SK-N-SH treated with all-trans-retinoic acid at 6 μM for 48 hours (cell line): Measurements from ENCODE around the gene C1orf198.

ENCODE experiments used
- ARNTL ChIP-seq: fragments of 450-650 bp; formaldehyde crosslinking; IDR thresholded peaks from 2 replicates; pipeline ENCODE4 v1.5.0; 2020; ENCODE audit warnings: low read depth, mild to moderate bottlenecking, moderate library complexity, borderline replicate concordance
- CSDC2 ChIP-seq: fragments of 250-450 bp; sonication (Bioruptor Pico); IDR thresholded peaks from 2 replicates; pipeline ENCODE4 v1.5.0; 2020; ENCODE audit warnings: mild to moderate bottlenecking, moderate library complexity
- ESRRG ChIP-seq: fragments of 250-450 bp; sonication (Bioruptor Pico); IDR thresholded peaks from 2 replicates; pipeline ENCODE4 v1.6.1; 2021; ENCODE audit warnings: mild to moderate bottlenecking
- PPARA ChIP-seq: fragments of 250-450 bp; sonication (Bioruptor Pico); IDR thresholded peaks from 2 replicates; pipeline ENCODE4 v1.5.0; 2020; ENCODE audit warnings: mild to moderate bottlenecking, borderline replicate concordance
- TOX ChIP-seq: fragments of 250-450 bp; sonication (Bioruptor Pico); IDR thresholded peaks from 2 replicates; pipeline ENCODE4 v1.8.0; 2021; ENCODE audit warnings: mild to moderate bottlenecking, moderate library complexity, borderline replicate concordance
- ZFP3 ChIP-seq: fragments of 250-450 bp; sonication (Bioruptor Pico); IDR thresholded peaks from 2 replicates; pipeline ENCODE4 v1.5.0; 2020; ENCODE audit warnings: mild to moderate bottlenecking, moderate library complexity
- ZFP30 ChIP-seq: fragments of 450-650 bp; formaldehyde crosslinking; IDR thresholded peaks from 2 replicates; pipeline ENCODE4 v1.5.0; 2022; ENCODE audit warnings: mild to moderate bottlenecking, moderate library complexity
- TF ChIP-seq, protein P1 (sequence below): fragments of 250-450 bp; sonication (Bioruptor Pico); IDR thresholded peaks from 2 replicates; pipeline ENCODE4 v1.8.0; 2020; ENCODE audit warnings: mild to moderate bottlenecking, moderate library complexity, borderline replicate concordance
- TF ChIP-seq, protein P2 (sequence below): fragments of 250-450 bp; sonication (Bioruptor Pico); IDR thresholded peaks from 2 replicates; pipeline ENCODE4 v1.5.0; 2020; ENCODE audit warnings: mild to moderate bottlenecking, moderate library complexity
- TF ChIP-seq, protein P3 (sequence below): fragments of 250-450 bp; sonication (Bioruptor Pico); IDR thresholded peaks from 2 replicates; pipeline ENCODE4 v1.5.1; 2020; ENCODE audit warnings: low read depth, mild to moderate bottlenecking, moderate library complexity

DNA sequence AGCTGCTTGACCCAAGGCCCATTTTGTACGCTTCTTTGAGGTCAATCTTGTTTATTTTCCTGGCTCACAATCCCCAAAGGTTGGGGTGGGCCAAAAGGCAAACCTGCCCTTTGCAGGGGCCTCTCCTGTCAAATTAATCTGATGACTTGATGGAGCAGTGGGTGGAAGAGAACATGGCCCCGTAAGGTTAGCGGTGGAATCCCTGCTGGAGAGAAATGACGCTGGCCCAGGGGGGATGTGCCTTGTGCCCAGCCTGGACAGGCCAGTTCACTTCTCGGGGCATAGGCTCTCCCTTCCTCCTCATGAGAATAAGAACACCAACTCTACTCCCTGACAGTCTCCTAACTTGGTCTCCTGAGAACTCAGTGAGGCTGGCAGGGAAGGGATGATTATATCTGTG is 40.5 kb downstream of the C1orf198 start:
- TF ChIP-seq ZFP30, result no peak
- TF ChIP-seq, protein P1, sequence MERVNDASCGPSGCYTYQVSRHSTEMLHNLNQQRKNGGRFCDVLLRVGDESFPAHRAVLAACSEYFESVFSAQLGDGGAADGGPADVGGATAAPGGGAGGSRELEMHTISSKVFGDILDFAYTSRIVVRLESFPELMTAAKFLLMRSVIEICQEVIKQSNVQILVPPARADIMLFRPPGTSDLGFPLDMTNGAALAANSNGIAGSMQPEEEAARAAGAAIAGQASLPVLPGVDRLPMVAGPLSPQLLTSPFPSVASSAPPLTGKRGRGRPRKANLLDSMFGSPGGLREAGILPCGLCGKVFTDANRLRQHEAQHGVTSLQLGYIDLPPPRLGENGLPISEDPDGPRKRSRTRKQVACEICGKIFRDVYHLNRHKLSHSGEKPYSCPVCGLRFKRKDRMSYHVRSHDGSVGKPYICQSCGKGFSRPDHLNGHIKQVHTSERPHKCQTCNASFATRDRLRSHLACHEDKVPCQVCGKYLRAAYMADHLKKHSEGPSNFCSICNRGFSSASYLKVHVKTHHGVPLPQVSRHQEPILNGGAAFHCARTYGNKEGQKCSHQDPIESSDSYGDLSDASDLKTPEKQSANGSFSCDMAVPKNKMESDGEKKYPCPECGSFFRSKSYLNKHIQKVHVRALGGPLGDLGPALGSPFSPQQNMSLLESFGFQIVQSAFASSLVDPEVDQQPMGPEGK (CRISPR knock-in tag), result no peak
- TF ChIP-seq PPARA (CRISPR knock-in tag), result no peak
- no peak for TF ChIP-seq ESRRG (CRISPR knock-in tag)
- TF ChIP-seq, protein P2, sequence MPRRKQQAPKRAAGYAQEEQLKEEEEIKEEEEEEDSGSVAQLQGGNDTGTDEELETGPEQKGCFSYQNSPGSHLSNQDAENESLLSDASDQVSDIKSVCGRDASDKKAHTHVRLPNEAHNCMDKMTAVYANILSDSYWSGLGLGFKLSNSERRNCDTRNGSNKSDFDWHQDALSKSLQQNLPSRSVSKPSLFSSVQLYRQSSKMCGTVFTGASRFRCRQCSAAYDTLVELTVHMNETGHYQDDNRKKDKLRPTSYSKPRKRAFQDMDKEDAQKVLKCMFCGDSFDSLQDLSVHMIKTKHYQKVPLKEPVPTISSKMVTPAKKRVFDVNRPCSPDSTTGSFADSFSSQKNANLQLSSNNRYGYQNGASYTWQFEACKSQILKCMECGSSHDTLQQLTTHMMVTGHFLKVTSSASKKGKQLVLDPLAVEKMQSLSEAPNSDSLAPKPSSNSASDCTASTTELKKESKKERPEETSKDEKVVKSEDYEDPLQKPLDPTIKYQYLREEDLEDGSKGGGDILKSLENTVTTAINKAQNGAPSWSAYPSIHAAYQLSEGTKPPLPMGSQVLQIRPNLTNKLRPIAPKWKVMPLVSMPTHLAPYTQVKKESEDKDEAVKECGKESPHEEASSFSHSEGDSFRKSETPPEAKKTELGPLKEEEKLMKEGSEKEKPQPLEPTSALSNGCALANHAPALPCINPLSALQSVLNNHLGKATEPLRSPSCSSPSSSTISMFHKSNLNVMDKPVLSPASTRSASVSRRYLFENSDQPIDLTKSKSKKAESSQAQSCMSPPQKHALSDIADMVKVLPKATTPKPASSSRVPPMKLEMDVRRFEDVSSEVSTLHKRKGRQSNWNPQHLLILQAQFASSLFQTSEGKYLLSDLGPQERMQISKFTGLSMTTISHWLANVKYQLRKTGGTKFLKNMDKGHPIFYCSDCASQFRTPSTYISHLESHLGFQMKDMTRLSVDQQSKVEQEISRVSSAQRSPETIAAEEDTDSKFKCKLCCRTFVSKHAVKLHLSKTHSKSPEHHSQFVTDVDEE, result no peak
- TF ChIP-seq, protein P3, sequence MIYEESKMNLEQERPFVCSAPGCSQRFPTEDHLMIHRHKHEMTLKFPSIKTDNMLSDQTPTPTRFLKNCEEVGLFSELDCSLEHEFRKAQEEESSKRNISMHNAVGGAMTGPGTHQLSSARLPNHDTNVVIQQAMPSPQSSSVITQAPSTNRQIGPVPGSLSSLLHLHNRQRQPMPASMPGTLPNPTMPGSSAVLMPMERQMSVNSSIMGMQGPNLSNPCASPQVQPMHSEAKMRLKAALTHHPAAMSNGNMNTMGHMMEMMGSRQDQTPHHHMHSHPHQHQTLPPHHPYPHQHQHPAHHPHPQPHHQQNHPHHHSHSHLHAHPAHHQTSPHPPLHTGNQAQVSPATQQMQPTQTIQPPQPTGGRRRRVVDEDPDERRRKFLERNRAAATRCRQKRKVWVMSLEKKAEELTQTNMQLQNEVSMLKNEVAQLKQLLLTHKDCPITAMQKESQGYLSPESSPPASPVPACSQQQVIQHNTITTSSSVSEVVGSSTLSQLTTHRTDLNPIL, result no peak
- no peak for TF ChIP-seq ZFP3 (CRISPR knock-in tag)
- no peak for TF ChIP-seq ARNTL
- no peak for TF ChIP-seq CSDC2 (CRISPR knock-in tag)
- TF ChIP-seq TOX, result no peak
